ENCODE results near the gene FHL3.
"Not testable (repeated sequence)": the region's sequence is repeated elsewhere in the genome, so short reads cannot be mapped to it uniquely, and the experiment has no call there.

Gene FHL3

GRCh38 chr1:38034871-38035270, 29.6 kb upstream of the FHL3 start:
- DNase-seq: no peak

GRCh38 chr1:38032992-38033391, 27.7 kb upstream of the FHL3 start:
- DNase-seq: not testable (repeated sequence)

GRCh38 chr1:38031513-38031866, 26.2 kb upstream of the FHL3 start:
- no peak for DNase-seq

- DNase-seq: no peak
These were observed 25.5 kb upstream of the FHL3 start for GRCh38 chr1:38030596-38031512.

- peak; percentile 84 to 89 for DNase-seq
These were observed 24.6 kb upstream of the FHL3 start for GRCh38 chr1:38029685-38030511.

GRCh38 chr1:38029081-38029681, 23.9 kb upstream of the FHL3 start:
- no peak for DNase-seq

GRCh38 chr1:38028671-38029070, 23.4 kb upstream of the FHL3 start:
- DNase-seq: no peak

- DNase-seq: peak; percentile 83 to 86
These were observed 22.8 kb upstream of the FHL3 start for GRCh38 chr1:38028105-38028591.

GRCh38 chr1:38027201-38028104, 22.1 kb upstream of the FHL3 start:
- DNase-seq: no peak

GRCh38 chr1:38026592-38027200, 21.4 kb upstream of the FHL3 start:
- peak; percentile 67 to 77 for DNase-seq

GRCh38 chr1:38025664-38026063, 20.4 kb upstream of the FHL3 start:
- no peak for DNase-seq

- no peak for DNase-seq
These were observed 19.9 kb upstream of the FHL3 start for GRCh38 chr1:38025233-38025632.

- no peak for DNase-seq
These were observed 17.5 kb upstream of the FHL3 start for GRCh38 chr1:38022810-38023209.

- DNase-seq: no peak
These were observed 16.7 kb upstream of the FHL3 start for GRCh38 chr1:38021969-38022368.

GRCh38 chr1:38020396-38020795, 15.1 kb upstream of the FHL3 start:
- DNase-seq: no peak

GRCh38 chr1:38018864-38019343, 13.6 kb upstream of the FHL3 start:
- DNase-seq: no peak

GRCh38 chr1:38015978-38016725, 10.8 kb upstream of the FHL3 start:
- no peak for DNase-seq

GRCh38 chr1:38014724-38015424, 9.6 kb upstream of the FHL3 start:
- DNase-seq: no peak

GRCh38 chr1:38014171-38014570, 8.9 kb upstream of the FHL3 start:
- no peak for DNase-seq

- no peak for DNase-seq
These were observed 7.9 kb upstream of the FHL3 start for GRCh38 chr1:38013227-38013622.

Measured in activated T-cell treated with anti-CD3 and anti-CD28 coated beads, Interleukin-2, amount 50 U/mL, for 48 hours (primary cell).